ENCODE results near the gene TCF19.

Gene TCF19

DNA sequence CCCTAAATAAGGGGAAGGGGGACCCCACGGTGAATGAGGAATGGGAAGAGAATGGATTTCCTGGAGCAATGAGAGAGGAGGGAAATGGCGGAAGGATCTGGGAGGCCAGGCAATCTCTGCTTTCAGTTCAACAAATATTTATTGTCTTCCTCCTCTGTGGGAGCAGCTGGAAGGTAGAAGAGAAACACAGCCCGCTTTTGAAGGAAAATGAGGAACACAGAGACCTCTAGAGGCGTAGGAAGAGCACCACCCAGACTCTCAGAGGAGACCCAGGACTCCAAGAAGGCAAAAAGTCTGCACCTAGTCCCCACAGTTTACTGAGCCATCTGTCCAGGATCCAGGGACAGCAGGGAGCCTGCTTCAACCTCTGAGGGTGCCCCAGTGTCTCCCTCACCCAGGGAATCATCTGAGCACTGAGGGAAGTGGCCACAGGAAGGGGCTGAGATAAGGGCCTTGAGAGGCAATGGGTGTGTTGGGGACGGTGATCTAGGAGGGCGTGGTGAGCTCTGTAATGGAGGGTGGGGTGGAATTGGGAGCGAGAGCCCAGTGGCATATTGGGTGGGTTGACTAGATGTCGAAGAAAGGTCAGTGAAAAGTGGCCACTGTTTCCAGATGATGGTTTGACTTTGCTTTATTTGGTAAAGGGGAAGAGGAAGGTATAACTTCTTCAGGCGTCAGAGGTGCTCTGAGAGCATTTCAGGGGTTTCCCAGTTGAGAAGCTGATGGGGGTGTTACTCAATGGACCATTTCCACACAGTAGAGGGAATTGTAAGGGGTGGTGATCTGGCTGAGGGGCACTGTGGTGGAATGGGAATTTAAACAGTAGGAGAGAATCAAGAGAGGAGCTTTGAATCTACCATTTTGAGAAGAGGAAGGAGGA, 43.2 kb upstream of the TCF19 start:
- TF ChIP-seq, protein P1, sequence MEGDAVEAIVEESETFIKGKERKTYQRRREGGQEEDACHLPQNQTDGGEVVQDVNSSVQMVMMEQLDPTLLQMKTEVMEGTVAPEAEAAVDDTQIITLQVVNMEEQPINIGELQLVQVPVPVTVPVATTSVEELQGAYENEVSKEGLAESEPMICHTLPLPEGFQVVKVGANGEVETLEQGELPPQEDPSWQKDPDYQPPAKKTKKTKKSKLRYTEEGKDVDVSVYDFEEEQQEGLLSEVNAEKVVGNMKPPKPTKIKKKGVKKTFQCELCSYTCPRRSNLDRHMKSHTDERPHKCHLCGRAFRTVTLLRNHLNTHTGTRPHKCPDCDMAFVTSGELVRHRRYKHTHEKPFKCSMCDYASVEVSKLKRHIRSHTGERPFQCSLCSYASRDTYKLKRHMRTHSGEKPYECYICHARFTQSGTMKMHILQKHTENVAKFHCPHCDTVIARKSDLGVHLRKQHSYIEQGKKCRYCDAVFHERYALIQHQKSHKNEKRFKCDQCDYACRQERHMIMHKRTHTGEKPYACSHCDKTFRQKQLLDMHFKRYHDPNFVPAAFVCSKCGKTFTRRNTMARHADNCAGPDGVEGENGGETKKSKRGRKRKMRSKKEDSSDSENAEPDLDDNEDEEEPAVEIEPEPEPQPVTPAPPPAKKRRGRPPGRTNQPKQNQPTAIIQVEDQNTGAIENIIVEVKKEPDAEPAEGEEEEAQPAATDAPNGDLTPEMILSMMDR (IDR thresholded peaks at IDR 0.05; ENCODE audit: control insufficient read depth, extremely low read depth, insufficient read depth) = peak; percentile 30
- no peak for DNase-seq (ENCODE audit: low read depth)
- H3K4me3 ChIP-seq (ENCODE audit: low read depth, low read length) = no peak overlapping the region

DNA sequence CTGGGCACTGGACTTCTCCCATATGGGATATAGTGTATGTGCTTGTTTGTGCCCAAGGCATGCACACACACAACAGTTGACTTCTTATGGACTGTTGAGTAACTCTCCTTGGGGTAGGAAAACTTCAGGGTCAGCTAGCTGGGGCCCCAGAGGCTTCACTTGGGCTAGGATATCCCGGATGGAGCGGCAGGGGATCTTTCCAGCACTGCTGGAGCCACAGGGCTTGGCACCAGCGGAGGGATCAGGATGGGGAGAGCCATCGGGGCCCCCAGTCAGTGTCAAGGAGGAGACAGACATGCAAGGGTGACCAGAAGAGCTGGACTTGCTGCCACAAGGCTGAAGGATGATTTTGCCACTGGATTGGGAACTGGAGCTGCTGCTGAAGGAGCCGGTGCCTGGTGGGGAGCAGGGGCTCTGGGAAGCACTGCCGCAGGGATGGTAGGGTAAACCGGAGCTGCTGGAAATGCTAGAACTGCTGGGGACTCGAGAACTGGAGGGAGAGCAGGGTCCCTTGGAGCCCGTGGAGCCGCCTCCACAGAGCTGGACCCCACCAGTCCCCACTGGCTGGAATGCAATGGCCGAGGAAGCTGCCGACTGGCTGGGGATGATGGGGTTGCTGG, 42.3 kb upstream of the TCF19 start:
- DNase-seq (ENCODE audit: low read depth) = no peak
- TF ChIP-seq, protein P1 (IDR thresholded peaks at IDR 0.05; ENCODE audit: control insufficient read depth, extremely low read depth, insufficient read depth) = no peak
- no peak overlapping the region for H3K4me3 ChIP-seq (ENCODE audit: low read depth, low read length)

DNA sequence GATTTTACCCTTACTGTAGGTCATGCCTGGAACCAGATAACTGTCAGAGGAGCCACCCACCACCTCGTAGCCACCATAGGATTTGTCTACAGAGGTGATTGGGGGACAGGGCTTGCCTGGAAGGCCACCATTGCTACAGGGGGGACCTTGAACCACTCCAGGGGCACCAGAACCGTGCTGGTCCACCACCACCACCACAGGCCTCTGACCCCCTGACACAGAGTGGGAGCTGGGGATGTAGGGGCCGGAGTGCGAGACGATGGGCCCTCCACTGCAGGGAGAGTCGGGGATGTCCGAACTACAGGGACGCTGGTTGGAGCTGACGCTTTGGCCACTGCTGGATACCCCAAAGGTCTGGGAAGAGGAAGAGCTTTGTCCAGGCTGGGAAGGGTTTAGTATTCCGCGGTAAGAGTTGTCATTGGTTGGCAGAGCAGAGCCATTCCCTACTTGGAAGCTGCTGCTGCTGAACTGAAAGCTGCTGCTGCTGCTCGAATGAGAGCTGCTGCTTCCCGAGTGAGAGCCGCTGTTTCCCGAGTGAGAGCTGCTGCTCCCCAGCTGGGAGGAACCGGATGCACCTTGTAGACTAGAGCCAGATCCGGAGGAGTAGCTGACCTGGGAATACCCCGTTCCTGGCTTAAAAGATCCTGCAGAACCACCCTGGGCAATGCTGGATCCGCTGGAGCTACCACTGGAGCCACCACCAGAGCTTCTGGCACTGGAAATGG, 41.6 kb upstream of the TCF19 start:
- no peak overlapping the region for H3K4me3 ChIP-seq (ENCODE audit: low read depth, low read length)
- DNase-seq (ENCODE audit: low read depth) = no peak
- TF ChIP-seq, protein P1 (IDR thresholded peaks at IDR 0.05; ENCODE audit: control insufficient read depth, extremely low read depth, insufficient read depth) = no peak

DNA sequence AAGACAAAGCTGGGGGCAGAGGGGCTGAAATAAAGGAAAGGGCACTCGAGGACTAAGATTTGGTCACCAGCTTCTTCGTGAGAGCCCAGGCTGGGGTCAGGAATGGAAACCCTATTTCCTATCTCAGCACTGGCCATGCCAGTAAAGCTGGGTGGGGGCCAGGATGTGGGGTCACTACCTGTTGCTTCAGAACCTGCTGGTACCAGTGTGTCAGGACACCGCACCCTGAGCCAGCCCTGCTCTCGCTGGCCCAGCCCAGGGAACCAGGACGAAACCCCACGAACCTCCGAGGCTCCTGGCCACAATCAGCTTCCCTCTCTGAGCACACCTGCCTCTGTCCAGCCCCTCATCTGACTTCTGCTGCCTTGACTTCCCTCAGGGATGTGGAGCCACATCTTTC, 40.2 kb upstream of the TCF19 start:
- TF ChIP-seq, protein P1 (IDR thresholded peaks at IDR 0.05; ENCODE audit: control insufficient read depth, extremely low read depth, insufficient read depth) = no peak
- no peak for DNase-seq (ENCODE audit: low read depth)
- H3K4me3 ChIP-seq (ENCODE audit: low read depth, low read length) = no peak overlapping the region

DNA sequence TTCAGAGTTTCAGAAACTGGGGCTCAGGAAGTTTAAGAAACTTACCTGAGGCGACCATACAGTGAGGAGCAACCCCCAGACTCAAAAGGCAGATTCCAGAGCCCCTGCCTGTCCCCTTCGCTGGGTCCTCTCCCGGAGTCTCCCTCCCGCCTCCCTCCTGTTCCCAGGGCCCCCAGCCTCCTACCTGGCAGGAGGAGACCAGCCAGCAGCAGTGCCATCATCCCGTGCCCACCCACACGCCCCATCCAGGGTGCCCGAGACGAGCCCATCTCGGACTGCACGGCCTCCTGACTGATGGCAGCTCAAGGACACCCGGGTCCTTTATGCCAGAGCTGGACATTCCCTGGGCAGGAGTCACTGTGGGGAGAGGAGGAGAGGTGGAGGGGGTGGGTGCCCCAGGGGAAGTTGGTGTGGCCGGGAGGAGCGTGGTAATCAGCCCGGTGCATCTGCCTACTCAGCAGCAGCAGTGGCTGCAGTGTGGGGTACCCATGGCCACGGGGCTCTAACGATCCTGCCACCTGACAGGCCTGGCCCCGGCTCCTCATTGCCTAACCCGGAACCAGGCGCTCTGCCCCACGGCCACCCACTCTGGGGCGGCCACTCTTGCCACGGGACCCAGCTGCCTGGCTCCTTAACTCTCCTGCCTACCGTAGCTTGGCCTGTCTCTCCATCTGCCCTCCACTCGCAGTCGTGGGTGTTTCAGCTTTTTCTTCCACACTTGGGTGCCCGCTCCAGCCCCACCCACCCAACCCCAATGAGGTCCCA, 38.1 kb upstream of the TCF19 start, which contains the start of gene CDSN:
CDSN (minus strand) TSS at position 296 of the 765 bp plus-strand sequence; CDS start at position 269, 27 bp downstream.
- H3K4me3 ChIP-seq (ENCODE audit: low read depth, low read length) = no peak within 1 kb of the TSS
- TF ChIP-seq, protein P1 (IDR thresholded peaks at IDR 0.05; ENCODE audit: control insufficient read depth, extremely low read depth, insufficient read depth) = no peak
- DNase-seq (ENCODE audit: low read depth) = no peak

DNA sequence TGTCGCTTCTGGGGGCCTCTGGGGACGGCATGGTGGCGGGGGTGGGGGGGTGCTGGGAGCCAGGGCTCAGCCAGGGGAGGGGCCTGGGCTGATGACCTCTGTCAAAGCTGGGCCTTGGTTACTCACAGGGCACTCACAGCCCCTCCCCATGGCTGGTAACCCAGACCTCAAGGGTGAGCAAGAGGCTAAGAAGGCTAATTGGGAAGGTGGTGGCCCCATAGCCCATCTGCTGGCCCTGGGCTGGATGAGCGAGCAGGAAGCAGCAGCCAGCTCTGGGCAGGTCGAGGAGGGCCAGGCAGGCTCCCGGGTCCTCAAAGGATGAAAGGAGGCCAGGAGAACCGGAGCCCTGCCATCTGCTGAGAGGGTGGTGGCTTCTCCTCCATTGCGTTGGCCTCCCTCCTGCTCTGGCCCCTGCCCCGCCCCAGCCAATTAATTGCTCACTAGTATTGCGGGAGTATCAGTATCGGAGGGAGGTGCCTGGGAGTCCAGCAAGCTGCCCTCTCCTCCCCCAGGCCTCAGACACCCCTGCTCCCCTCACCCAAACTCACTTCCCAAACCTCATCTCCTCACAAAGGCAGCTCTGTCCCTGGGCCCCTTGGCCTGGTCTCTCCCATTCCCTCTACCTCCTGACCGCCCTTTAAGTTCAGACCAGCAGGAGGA, 37.1 kb upstream of the TCF19 start:
- TF ChIP-seq, protein P1 (IDR thresholded peaks at IDR 0.05; ENCODE audit: control insufficient read depth, extremely low read depth, insufficient read depth) = no peak
- H3K4me3 ChIP-seq (ENCODE audit: low read depth, low read length) = no peak overlapping the region

More for the DNA sequence above, 37.1 kb upstream of the TCF19 start:
- DNase-seq (ENCODE audit: low read depth) = no peak
